Measurements from ENCODE around the gene SLC5A11.

Gene SLC5A11

GRCh38 chr16:24935336-24935735 is 89.6 kb downstream of the SLC5A11 start:
- TF ChIP-seq RAD21 (IDR thresholded peaks at IDR 0.05; ENCODE audit: low read depth) (no peak), ZBTB7A (IDR thresholded peaks at IDR 0.05; ENCODE audit: low read depth) (no peak), NFIC (IDR thresholded peaks at IDR 0.05) (no peak), REST (IDR thresholded peaks at IDR 0.05; ENCODE audit: low read depth) (no peak), USF1 (IDR thresholded peaks at IDR 0.05) (no peak), FOXM1 (IDR thresholded peaks at IDR 0.05; ENCODE audit: borderline replicate concordance, low read depth) (no peak), CEBPB (IDR thresholded peaks at IDR 0.05) (no peak), CREB1 (IDR thresholded peaks at IDR 0.05; ENCODE audit: low read depth) (no peak), TEAD4 (IDR thresholded peaks at IDR 0.05) (no peak), EP300 (IDR thresholded peaks at IDR 0.05; ENCODE audit: borderline replicate concordance) (no peak)
- TF ChIP-seq, protein P1, sequence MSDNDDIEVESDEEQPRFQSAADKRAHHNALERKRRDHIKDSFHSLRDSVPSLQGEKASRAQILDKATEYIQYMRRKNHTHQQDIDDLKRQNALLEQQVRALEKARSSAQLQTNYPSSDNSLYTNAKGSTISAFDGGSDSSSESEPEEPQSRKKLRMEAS (IDR thresholded peaks at IDR 0.05) = no peak

DNA sequence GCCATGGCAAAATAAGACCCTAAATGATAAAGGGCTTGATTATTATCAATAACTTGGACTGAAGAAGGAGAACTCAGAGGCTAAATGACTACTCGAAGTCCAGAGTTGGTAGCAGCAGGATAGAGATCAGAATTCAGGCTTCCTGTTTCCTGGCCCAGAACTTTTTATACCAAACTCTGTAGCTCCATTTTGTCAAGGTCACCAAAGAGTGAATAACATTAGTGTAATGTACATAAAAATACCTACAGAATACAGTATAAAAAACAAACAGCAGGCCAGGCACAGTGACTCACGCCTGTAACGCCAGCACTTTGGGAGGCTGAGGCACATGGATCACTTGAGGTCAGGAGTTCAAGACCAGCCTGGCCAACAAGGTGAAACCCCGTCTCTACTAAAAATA is 90.4 kb downstream of the SLC5A11 start:
- TF ChIP-seq TAF1 (IDR thresholded peaks at IDR 0.05; ENCODE audit: low read depth) = no peak
- TF ChIP-seq CEBPB (IDR thresholded peaks at IDR 0.05) = no peak
- no peak for TF ChIP-seq USF1 (IDR thresholded peaks at IDR 0.05)
- TF ChIP-seq RAD21 (IDR thresholded peaks at IDR 0.05; ENCODE audit: low read depth) = no peak
- TF ChIP-seq, protein P1 (IDR thresholded peaks at IDR 0.05) = no peak

- TF ChIP-seq USF1 (IDR thresholded peaks at IDR 0.05) (no peak), RAD21 (IDR thresholded peaks at IDR 0.05; ENCODE audit: low read depth) (no peak), REST (IDR thresholded peaks at IDR 0.05; ENCODE audit: low read depth) (no peak), YY1 (IDR thresholded peaks at IDR 0.05; ENCODE audit: low read depth) (no peak), CEBPB (IDR thresholded peaks at IDR 0.05) (no peak), NFIC (IDR thresholded peaks at IDR 0.05) (no peak), FOXM1 (IDR thresholded peaks at IDR 0.05; ENCODE audit: borderline replicate concordance, low read depth) (no peak), EP300 (IDR thresholded peaks at IDR 0.05; ENCODE audit: borderline replicate concordance) (no peak), TCF12 (IDR thresholded peaks at IDR 0.05; ENCODE audit: low read depth) (no peak), TEAD4 (IDR thresholded peaks at IDR 0.05) (no peak), TAF1 (IDR thresholded peaks at IDR 0.05; ENCODE audit: low read depth) (no peak), ZBTB7A (IDR thresholded peaks at IDR 0.05; ENCODE audit: low read depth) (no peak)
These were observed 93.5 kb downstream of the SLC5A11 start for GRCh38 chr16:24939224-24939623.

GRCh38 chr16:24939738-24940137 is 94.0 kb downstream of the SLC5A11 start:
- TF ChIP-seq NFIC (IDR thresholded peaks at IDR 0.05) = no peak
- no peak for TF ChIP-seq USF1 (IDR thresholded peaks at IDR 0.05)
- TF ChIP-seq TEAD4 (IDR thresholded peaks at IDR 0.05) = no peak
- TF ChIP-seq ZBTB7A (IDR thresholded peaks at IDR 0.05; ENCODE audit: low read depth) = no peak
- TF ChIP-seq REST (IDR thresholded peaks at IDR 0.05; ENCODE audit: low read depth) = no peak
- TF ChIP-seq CREB1 (IDR thresholded peaks at IDR 0.05; ENCODE audit: low read depth) = no peak
- TF ChIP-seq CEBPB (IDR thresholded peaks at IDR 0.05) = no peak
- no peak for TF ChIP-seq YY1 (IDR thresholded peaks at IDR 0.05; ENCODE audit: low read depth)
- TF ChIP-seq EP300 (IDR thresholded peaks at IDR 0.05; ENCODE audit: borderline replicate concordance) = no peak
- TF ChIP-seq TCF12 (IDR thresholded peaks at IDR 0.05; ENCODE audit: low read depth) = no peak
- no peak for TF ChIP-seq FOXM1 (IDR thresholded peaks at IDR 0.05; ENCODE audit: borderline replicate concordance, low read depth)
- no peak for TF ChIP-seq EGR1 (IDR thresholded peaks at IDR 0.05)
- no peak for TF ChIP-seq TAF1 (IDR thresholded peaks at IDR 0.05; ENCODE audit: low read depth)
- no peak for TF ChIP-seq RAD21 (IDR thresholded peaks at IDR 0.05; ENCODE audit: low read depth)
- TF ChIP-seq, protein P1 (IDR thresholded peaks at IDR 0.05) = no peak

All from Ishikawa (cell line).